ENCODE results near the gene RNH1.

GRCh38 chr11:544817-545166, 37.8 kb upstream of the RNH1 start:
- TF ChIP-seq CTCF (IDR thresholded peaks at IDR 0.05; ENCODE audit: insufficient read depth, low read length, poor library complexity, severe bottlenecking), result no peak
- TF ChIP-seq EZH2phosphoT487 (conservative IDR thresholded peaks at IDR 0.05; ENCODE audit: low read length), result no peak
